ENCODE measurements around the gene TARBP2.
"Not testable (repeated sequence)": the region's sequence is repeated elsewhere in the genome, so short reads cannot be mapped to it uniquely, and the experiment has no call there.

The TARBP2 gene

GRCh38 chr12:53476769-53477209 lies 24.3 kb upstream of the TARBP2 start:
- no peak for DNase-seq

GRCh38 chr12:53478865-53479264 lies 22.2 kb upstream of the TARBP2 start:
- no peak for DNase-seq

GRCh38 chr12:53479331-53479730 lies 21.8 kb upstream of the TARBP2 start:
- no peak for DNase-seq

GRCh38 chr12:53480491-53481442 lies 20.3 kb upstream of the TARBP2 start:
- DNase-seq, result no peak

GRCh38 chr12:53481458-53481857 lies 19.6 kb upstream of the TARBP2 start:
- DNase-seq, result not testable (repeated sequence)

- no peak for DNase-seq
Observed at GRCh38 chr12:53481939-53482586, 19.0 kb upstream of the TARBP2 start.

- no peak for DNase-seq
Observed at GRCh38 chr12:53482626-53483168, 18.4 kb upstream of the TARBP2 start.

GRCh38 chr12:53483225-53483978 lies 17.7 kb upstream of the TARBP2 start:
- DNase-seq, result no peak

- no peak for DNase-seq
Observed at GRCh38 chr12:53483979-53484377, 17.1 kb upstream of the TARBP2 start.

- no peak for DNase-seq
Observed at GRCh38 chr12:53484686-53485575, 16.2 kb upstream of the TARBP2 start.

- DNase-seq, result no peak
Observed at GRCh38 chr12:53485955-53486735, 14.9 kb upstream of the TARBP2 start.

GRCh38 chr12:53486736-53487487 lies 14.2 kb upstream of the TARBP2 start:
- DNase-seq, result no peak

- DNase-seq, result no peak
Observed at GRCh38 chr12:53489242-53489864, 11.7 kb upstream of the TARBP2 start.

- no peak for DNase-seq
Observed at GRCh38 chr12:53492188-53492587, 8.9 kb upstream of the TARBP2 start.

- DNase-seq, result peak; percentile 83
Observed at GRCh38 chr12:53492830-53493609, 8.1 kb upstream of the TARBP2 start.

- no peak for DNase-seq
Observed at GRCh38 chr12:53493610-53494391, 7.3 kb upstream of the TARBP2 start.

- no peak for DNase-seq
Observed at GRCh38 chr12:53495903-53496751, 5.0 kb upstream of the TARBP2 start.
